ENCODE data around the gene MAGT1. TPM values are rescaled to one million over a fixed set of nuclear protein-coding genes. Genes with fewer than 3 reads are reported as not detected.
"Not testable (repeated sequence)": the region's sequence is repeated elsewhere in the genome, so short reads cannot be mapped to it uniquely, and the experiment has no call there.

MAGT1 gene
- polyA plus RNA-seq, 1 donor, result 67.8 TPM

DNA sequence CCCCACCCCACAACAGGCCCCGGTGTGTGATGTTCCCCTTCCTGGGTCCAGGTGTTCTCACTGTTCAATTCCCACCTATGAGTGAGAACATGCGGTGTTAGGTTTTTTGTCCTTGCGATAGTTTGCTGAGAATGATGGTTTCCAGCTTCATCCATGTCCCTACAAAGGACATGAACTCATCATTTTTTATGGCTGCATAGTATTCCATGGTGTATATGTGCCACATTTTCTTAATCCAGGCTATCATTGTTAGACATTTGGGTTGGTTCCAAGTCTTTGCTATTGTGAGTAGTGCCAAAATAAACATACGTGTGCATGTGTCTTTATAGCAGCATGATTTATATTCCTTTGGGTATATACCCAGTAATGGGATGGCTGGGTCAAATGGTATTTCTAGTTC lies 13.8 kb downstream of the MAGT1 start:
- not testable (repeated sequence) for H3K4me3 ChIP-seq (ENCODE audit: low read length); H3K36me3 ChIP-seq (ENCODE audit: control insufficient read depth, insufficient read depth, low read length); H3K9me3 ChIP-seq (ENCODE audit: control insufficient read depth, low read depth, low read length); H3K27me3 ChIP-seq (ENCODE audit: control insufficient read depth, insufficient read depth, low read length); DNase-seq; H3K27ac ChIP-seq (ENCODE audit: low read length); H3K4me1 ChIP-seq (ENCODE audit: control insufficient read depth, insufficient read depth, low read length)
- no CpG with 5 or more reads among the region's 4 CpGs for WGBS (ENCODE audit: insufficient coverage, low lambda C conversion rate)

- Histone ChIP-seq H3K4me1 (ENCODE audit: control insufficient read depth, insufficient read depth, low read length) (no peaks in the 10 kb centered on the region), H3K36me3 (ENCODE audit: control insufficient read depth, insufficient read depth, low read length) (peaks cover 3% of the 10 kb centered on the region), H3K27me3 (ENCODE audit: control insufficient read depth, insufficient read depth, low read length) (no peaks in the 10 kb centered on the region), H3K27ac (ENCODE audit: low read length) (no peak overlapping the region), H3K9me3 (ENCODE audit: control insufficient read depth, low read depth, low read length) (no peaks in the 10 kb centered on the region), H3K4me3 (ENCODE audit: low read length) (no peak overlapping the region)
- DNase-seq, result no peak
- WGBS (ENCODE audit: insufficient coverage, low lambda C conversion rate), result no CpG with 5 or more reads among the region's 8 CpGs
Measured at GRCh38 chrX:77875372-77875771, 19.9 kb downstream of the MAGT1 start.

- WGBS (ENCODE audit: insufficient coverage, low lambda C conversion rate), result 100% methylated on average over 1 of the region's 5 CpGs
- not testable (repeated sequence) for H3K9me3 ChIP-seq (ENCODE audit: control insufficient read depth, low read depth, low read length); H3K4me1 ChIP-seq (ENCODE audit: control insufficient read depth, insufficient read depth, low read length); DNase-seq; H3K27me3 ChIP-seq (ENCODE audit: control insufficient read depth, insufficient read depth, low read length); H3K4me3 ChIP-seq (ENCODE audit: low read length); H3K27ac ChIP-seq (ENCODE audit: low read length)
- peaks cover 11% of the 10 kb centered on the region for H3K36me3 ChIP-seq (ENCODE audit: control insufficient read depth, insufficient read depth, low read length)
Measured at GRCh38 chrX:77831544-77831943, 63.7 kb downstream of the MAGT1 start.

DNA sequence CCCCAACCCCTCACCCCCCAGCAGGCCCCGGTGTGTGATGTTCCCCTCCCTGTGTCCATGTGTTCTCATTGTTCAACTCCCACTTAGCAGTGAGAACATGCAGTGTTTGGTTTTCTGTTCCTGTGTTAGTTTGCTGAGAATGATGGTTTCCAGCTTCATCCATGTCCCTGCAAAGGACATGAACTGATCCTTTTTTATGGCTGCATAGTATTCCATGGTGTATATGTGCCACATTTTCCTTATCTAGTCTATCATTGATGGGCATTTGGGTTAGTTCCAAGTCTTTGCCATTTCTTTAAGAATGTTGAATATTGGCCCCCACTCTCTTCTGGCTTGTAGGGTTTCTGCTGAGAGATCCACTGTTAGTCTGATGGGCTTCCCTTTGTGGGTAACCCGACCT lies 73.2 kb downstream of the MAGT1 start:
- not testable (repeated sequence) for H3K27ac ChIP-seq (ENCODE audit: low read length); DNase-seq; H3K27me3 ChIP-seq (ENCODE audit: control insufficient read depth, insufficient read depth, low read length); H3K4me1 ChIP-seq (ENCODE audit: control insufficient read depth, insufficient read depth, low read length); H3K4me3 ChIP-seq (ENCODE audit: low read length); H3K9me3 ChIP-seq (ENCODE audit: control insufficient read depth, low read depth, low read length); H3K36me3 ChIP-seq (ENCODE audit: control insufficient read depth, insufficient read depth, low read length)
- no CpG with 5 or more reads among the region's 2 CpGs for WGBS (ENCODE audit: insufficient coverage, low lambda C conversion rate)

DNA sequence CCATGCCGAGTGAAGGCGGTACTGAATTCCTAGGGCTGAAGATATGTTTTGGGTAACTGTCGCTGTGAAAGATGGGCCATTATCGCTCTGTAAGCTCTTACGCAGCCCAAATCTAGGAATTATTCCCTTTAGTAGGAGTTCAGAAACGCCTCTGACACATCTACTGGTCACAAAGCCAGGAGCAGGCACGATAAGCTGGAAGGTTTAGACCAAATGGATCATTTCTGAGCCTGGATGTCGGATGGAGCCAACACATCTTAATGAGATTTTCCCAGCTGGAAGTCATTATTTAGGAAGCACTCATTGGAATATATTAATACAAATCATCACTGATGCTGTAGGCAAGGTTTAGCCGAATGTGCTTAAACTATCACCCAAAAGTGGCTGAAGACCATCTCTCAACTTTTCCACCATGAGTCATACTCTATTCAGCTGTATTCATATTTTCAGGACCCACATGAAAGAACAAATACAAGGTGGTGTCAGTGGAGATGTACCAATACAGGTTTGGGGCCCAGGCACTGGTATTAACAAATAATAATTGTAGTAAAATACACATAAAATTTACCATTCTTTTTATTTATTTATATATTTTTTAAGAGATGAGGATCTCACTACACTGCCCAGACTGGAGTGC lies 75.0 kb downstream of the MAGT1 start:
- peaks cover 3% of the 10 kb centered on the region for H3K36me3 ChIP-seq (ENCODE audit: control insufficient read depth, insufficient read depth, low read length)
- no CpG with 5 or more reads among the region's 9 CpGs for WGBS (ENCODE audit: insufficient coverage, low lambda C conversion rate)
- no peak for DNase-seq
- H3K27ac ChIP-seq (ENCODE audit: low read length), result no peak overlapping the region
- peaks cover 2% of the 10 kb centered on the region for H3K9me3 ChIP-seq (ENCODE audit: control insufficient read depth, low read depth, low read length)
- H3K4me1 ChIP-seq (ENCODE audit: control insufficient read depth, insufficient read depth, low read length), result no peaks in the 10 kb centered on the region
- H3K4me3 ChIP-seq (ENCODE audit: low read length), result no peak overlapping the region
- no peaks in the 10 kb centered on the region for H3K27me3 ChIP-seq (ENCODE audit: control insufficient read depth, insufficient read depth, low read length)

DNA sequence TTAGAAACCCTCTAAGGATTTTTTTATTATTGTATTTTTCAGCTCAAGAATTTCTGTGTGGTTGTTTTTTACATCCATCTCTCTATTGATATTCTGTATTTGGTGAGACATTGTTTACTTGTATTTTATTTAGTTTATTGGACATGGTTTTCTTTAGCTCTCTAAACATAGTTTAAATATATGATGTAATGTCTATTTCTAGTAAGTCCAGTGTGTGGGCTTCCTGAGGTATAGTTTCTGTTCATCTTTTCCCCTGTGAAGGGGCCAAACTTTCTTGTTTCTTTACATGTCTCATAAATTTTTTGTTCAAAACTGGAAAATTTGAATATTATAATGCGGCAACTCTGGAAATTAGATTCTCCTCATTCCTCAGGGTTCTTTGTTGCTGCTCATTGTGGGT lies 81.0 kb downstream of the MAGT1 start:
- H3K36me3 ChIP-seq (ENCODE audit: control insufficient read depth, insufficient read depth, low read length), result no peaks in the 10 kb centered on the region
- H3K27ac ChIP-seq (ENCODE audit: low read length), result no peak overlapping the region
- DNase-seq, result no peak
- H3K4me1 ChIP-seq (ENCODE audit: control insufficient read depth, insufficient read depth, low read length), result no peaks in the 10 kb centered on the region
- H3K4me3 ChIP-seq (ENCODE audit: low read length), result no peak overlapping the region
- H3K27me3 ChIP-seq (ENCODE audit: control insufficient read depth, insufficient read depth, low read length), result no peaks in the 10 kb centered on the region
- no CpG with 5 or more reads among the region's 1 CpG for WGBS (ENCODE audit: insufficient coverage, low lambda C conversion rate)
- no peaks in the 10 kb centered on the region for H3K9me3 ChIP-seq (ENCODE audit: control insufficient read depth, low read depth, low read length)

DNA sequence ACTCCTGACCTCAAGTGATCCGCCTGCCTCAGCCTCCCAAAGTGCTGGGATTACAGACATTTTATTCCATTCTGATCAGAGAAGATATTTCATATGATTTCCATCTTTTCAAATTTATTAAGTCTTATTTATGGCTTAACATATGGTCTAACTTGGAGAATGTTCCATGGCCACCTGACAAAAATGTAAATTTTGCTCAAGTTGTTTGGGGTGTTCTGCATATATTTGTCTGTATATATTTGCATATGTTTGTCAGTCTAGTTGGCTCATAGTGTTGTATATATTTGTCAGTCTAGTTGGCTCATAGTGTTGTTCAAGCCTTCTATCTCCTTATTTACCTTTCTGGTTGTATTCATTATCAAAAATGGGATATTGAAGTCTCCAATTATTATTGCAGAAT lies 93.0 kb downstream of the MAGT1 start:
- Histone ChIP-seq H3K27me3 (ENCODE audit: control insufficient read depth, insufficient read depth, low read length) (no peaks in the 10 kb centered on the region), H3K36me3 (ENCODE audit: control insufficient read depth, insufficient read depth, low read length) (no peaks in the 10 kb centered on the region), H3K9me3 (ENCODE audit: control insufficient read depth, low read depth, low read length) (no peaks in the 10 kb centered on the region), H3K27ac (ENCODE audit: low read length) (no peak overlapping the region), H3K4me3 (ENCODE audit: low read length) (no peak overlapping the region), H3K4me1 (ENCODE audit: control insufficient read depth, insufficient read depth, low read length) (no peaks in the 10 kb centered on the region)
- WGBS (ENCODE audit: insufficient coverage, low lambda C conversion rate), result no CpG with 5 or more reads among the region's 1 CpG
- DNase-seq, result no peak

DNA sequence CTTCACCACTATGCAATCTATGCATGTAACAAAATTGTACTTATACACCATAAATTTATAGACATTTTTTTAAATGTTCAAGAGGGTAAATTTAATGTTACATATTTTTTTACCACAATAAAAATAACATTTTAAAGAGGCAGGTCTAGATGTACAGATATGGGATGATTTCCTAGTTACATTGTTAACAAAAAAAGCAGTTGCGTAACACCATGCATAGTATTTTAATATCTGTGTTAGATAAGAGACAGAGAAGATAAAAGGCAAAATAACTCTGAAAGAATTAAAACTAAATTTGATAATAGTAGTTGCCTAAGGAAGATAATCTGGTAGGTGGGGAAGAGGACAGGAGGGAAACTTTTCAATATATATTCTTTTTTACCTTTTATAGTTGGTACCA lies 100.1 kb downstream of the MAGT1 start:
- WGBS (ENCODE audit: insufficient coverage, low lambda C conversion rate), result no CpG with 5 or more reads among the region's 1 CpG
- Histone ChIP-seq H3K36me3 (ENCODE audit: control insufficient read depth, insufficient read depth, low read length) (no peaks in the 10 kb centered on the region), H3K9me3 (ENCODE audit: control insufficient read depth, low read depth, low read length) (no peaks in the 10 kb centered on the region)

GRCh38 chrX:77793946-77794345 lies 101.3 kb downstream of the MAGT1 start:
- DNase-seq, result no peak
- H3K27ac ChIP-seq (ENCODE audit: low read length), result no peak overlapping the region
- WGBS (ENCODE audit: insufficient coverage, low lambda C conversion rate), result no CpG with 5 or more reads among the region's 6 CpGs
- H3K27me3 ChIP-seq (ENCODE audit: control insufficient read depth, insufficient read depth, low read length), result no peaks in the 10 kb centered on the region
- H3K4me1 ChIP-seq (ENCODE audit: control insufficient read depth, insufficient read depth, low read length), result no peaks in the 10 kb centered on the region
- H3K36me3 ChIP-seq (ENCODE audit: control insufficient read depth, insufficient read depth, low read length), result no peaks in the 10 kb centered on the region
- no peak overlapping the region for H3K4me3 ChIP-seq (ENCODE audit: low read length)
- no peaks in the 10 kb centered on the region for H3K9me3 ChIP-seq (ENCODE audit: control insufficient read depth, low read depth, low read length)

More for the DNA sequence above, 100.1 kb downstream of the MAGT1 start:
- Histone ChIP-seq H3K27ac (ENCODE audit: low read length) (no peak overlapping the region), H3K4me3 (ENCODE audit: low read length) (no peak overlapping the region), H3K27me3 (ENCODE audit: control insufficient read depth, insufficient read depth, low read length) (no peaks in the 10 kb centered on the region), H3K4me1 (ENCODE audit: control insufficient read depth, insufficient read depth, low read length) (no peaks in the 10 kb centered on the region)
- no peak for DNase-seq

- no peaks in the 10 kb centered on the region for H3K36me3 ChIP-seq (ENCODE audit: control insufficient read depth, insufficient read depth, low read length)
- no peaks in the 10 kb centered on the region for H3K9me3 ChIP-seq (ENCODE audit: control insufficient read depth, low read depth, low read length)
- WGBS (ENCODE audit: insufficient coverage, low lambda C conversion rate), result no CpG with 5 or more reads among the region's 2 CpGs
- peak; percentile 9 to 51 for DNase-seq
- H3K4me1 ChIP-seq (ENCODE audit: control insufficient read depth, insufficient read depth, low read length), result no peaks in the 10 kb centered on the region
- H3K27ac ChIP-seq (ENCODE audit: low read length), result peak overlapping the region; percentile 38
- H3K4me3 ChIP-seq (ENCODE audit: low read length), result no peak overlapping the region
- H3K27me3 ChIP-seq (ENCODE audit: control insufficient read depth, insufficient read depth, low read length), result no peaks in the 10 kb centered on the region
Measured at GRCh38 chrX:77788050-77788449, 107.2 kb downstream of the MAGT1 start.

GRCh38 chrX:77786365-77786680 lies 108.9 kb downstream of the MAGT1 start:
- peak overlapping the region; percentile 74 for H3K4me3 ChIP-seq (ENCODE audit: low read length)
- 0% methylated on average over 1 of the region's 5 CpGs for WGBS (ENCODE audit: insufficient coverage, low lambda C conversion rate)

More at GRCh38 chrX:77786365-77786680, 108.9 kb downstream of the MAGT1 start:
- Histone ChIP-seq H3K9me3 (ENCODE audit: control insufficient read depth, low read depth, low read length) (no peaks in the 10 kb centered on the region), H3K4me1 (ENCODE audit: control insufficient read depth, insufficient read depth, low read length) (no peaks in the 10 kb centered on the region), H3K27me3 (ENCODE audit: control insufficient read depth, insufficient read depth, low read length) (no peaks in the 10 kb centered on the region), H3K36me3 (ENCODE audit: control insufficient read depth, insufficient read depth, low read length) (no peaks in the 10 kb centered on the region), H3K27ac (ENCODE audit: low read length) (peak overlapping the region; percentile 96)
- no peak for DNase-seq
